LoVo (cell line): ENCODE measurements around the gene USP3.
A peak's percentile ranks its signal among the peaks of the same experiment; 100 is the strongest.

Experiments
- DNase-seq: peaks from one replicate; pipeline ENCODE4 v3.0.0-alpha.2; 2016; ENCODE audit warnings: low spot score

The USP3 gene

DNA sequence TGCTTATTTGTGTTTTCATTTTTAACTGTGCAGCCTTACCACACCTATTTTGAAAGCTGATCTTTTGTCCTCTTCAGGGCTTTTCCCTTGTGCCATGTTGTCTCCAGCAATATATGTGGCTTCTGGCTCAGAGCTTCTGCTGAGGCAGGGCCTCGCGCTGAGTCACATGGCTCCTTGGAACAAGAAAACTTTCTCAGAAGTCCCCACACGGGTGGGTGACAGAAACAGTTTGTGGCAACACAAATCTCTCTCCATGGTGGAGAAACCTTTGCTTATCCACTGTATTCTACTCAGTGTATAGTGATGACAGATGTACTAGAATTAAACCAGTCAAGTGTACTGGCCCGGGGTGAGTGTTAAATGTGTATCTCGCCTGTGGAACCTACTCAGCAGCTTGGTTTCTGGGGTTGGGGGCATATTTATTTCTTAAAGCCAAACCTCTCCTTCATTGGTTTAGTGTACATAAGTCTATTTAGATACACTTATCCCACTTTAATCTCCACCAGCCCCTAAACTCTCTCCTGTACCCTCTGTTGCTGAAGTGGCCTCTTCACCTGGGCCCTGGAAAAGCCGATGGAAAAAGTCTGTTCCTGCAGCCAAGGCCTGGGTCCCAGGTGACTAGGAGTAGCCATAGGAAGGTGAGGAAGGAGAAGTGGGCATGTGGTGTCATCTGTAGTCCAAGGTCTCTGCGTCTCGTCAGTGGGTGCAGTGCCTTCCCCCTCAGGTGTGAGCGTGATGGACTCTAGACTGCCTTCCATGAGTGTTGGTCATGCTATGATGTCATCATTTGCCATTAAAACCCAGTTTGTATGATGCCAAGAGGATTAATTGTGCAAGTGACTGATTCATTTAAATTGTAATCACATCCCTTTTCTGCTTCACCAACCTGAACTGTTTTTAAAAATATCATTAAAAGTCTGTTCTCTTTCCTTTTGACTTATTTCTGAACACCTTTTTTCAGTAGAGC is 89.6 kb downstream of the USP3 start:
- no peak for DNase-seq

DNA sequence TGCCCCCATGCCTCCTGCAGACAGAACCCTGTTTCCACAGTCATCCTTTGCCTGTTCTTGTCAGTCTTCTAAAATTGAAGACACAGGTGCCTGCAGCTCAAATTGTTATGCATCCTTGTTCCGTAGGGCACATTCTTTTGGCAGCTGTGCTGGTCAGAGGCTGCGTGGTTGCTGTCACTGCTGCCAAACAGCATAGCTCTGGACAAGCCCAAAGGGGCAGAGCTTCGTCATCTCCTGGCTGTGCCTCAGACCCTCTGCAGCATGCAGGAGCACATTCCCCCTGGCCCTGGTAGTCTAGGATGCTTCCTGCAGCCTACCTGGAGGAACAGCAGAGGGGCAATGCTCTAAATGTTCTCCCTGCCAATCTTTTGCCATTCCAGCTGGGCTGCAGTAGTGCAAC is 90.7 kb downstream of the USP3 start:
- no peak for DNase-seq

DNA sequence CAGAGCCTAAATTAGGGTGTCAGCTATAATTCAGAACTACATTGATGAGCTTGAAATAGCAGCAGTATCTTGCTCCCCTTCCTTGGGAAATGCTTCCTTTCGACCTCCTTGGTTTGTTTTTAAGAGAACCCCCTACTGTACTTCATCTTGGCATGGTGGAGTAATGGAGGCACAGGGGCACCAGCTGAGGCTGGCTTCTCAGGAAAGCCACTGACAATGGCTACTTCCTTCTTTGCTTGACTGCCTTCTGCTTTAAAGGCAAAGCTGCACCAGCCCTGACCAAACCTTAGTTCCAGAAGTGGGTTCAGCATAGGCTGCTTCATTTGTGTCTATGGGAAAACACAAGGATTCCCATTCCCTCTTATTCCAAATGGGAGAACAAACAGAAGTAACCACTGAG is 91.3 kb downstream of the USP3 start:
- DNase-seq, result no peak

DNA sequence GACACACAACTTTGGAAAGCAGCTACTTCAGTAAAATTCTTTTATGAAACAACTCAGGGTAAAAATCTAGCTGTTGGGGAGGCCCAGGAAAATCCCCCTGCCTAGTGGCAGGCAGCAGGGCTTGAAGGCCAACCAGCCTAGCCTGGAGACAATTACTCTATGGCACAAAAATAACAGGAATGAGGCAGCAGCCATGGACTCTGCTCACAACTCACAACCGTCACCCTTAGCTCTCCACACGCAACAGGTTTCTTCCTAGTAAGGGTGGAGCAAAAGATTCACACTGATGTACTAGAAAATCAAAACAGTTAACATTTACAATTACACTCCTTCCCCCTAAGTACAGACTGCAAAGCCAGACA is 92.3 kb downstream of the USP3 start:
- no peak for DNase-seq

DNA sequence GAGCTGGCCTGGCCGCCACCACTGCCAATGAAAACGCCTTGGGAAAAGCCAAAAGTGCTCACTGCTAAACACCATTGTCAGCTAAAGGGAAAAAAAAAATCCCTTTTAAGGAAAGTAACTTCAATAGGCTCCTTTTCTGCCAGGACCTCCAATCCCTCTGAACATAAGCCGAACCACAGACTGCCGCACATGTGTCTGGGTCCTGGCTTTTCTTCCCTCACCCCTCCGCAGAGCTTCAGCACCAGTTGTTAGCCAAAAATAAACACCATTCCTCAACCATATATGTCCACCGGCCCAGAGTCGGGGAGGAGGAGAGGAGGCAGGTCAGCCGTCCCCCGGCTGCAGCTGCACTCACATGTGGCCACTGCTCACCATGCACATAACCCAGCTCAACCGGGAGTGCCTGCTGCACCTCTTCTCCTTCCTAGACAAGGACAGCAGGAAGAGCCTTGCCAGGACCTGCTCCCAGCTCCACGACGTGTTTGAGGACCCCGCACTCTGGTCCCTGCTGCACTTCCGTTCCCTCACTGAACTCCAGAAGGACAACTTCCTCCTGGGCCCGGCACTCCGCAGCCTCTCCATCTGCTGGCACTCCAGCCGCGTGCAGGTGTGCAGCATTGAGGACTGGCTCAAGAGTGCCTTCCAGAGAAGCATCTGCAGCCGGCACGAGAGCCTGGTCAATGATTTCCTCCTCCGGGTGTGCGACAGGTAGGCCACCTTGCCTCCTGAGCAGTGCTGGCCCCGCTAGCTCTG is 92.8 kb downstream of the USP3 start, which contains the start of gene FBXL22:
TSS of gene FBXL22 (plus strand) at position 350 of the 753 bp plus-strand sequence. CDS start at position 356, 6 bp downstream.
- DNase-seq, result no peak

GRCh38 chr15:63597821-63598220 is 93.4 kb downstream of the USP3 start:
- DNase-seq, result no peak

DNA sequence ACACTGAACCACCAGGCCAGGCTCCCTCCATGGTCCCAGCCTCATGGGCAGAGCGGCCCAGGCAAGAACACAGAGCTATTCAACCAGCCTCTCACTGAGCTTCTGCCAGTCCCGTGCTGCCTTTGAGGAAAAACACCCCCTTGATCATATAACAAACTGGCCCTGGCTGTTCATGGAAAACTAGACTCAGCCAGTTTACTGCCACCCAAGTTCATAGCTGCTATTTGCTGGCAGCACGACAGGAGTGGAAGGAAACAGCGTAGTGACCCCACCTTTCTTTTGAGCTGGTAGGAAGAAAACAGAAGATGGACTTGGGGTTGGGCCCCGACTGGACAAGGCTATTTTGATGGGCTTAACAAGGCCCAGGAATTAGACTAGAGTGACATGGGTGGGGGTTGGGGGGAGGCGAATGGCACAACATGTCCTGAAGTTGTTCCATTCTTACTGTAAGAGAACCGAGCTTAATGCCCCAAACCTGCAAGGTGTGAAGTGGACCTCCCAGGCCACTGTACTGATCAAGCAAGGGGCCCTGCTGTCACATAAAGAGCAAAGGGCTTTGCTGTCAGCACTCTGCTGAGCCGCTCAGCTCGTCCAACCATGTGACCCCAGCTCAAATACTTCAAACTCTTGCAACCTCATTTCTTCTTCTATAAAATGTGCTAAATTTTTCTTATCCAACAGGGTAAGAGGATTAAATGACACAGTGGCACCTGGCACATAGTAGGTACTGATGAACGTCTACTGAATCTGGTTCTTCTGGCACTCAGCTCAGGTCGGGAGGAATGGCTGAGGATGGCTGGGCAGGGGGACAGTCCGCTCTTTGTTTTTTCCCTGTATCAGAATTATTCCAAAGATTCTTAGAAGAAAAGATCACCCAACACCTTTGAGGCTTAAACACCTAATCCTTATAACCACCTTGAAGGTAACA is 94.3 kb downstream of the USP3 start:
- DNase-seq, result no peak

GRCh38 chr15:63599401-63600000 is 95.1 kb downstream of the USP3 start:
- peak; percentile 56 for DNase-seq

GRCh38 chr15:63600001-63600615 is 95.7 kb downstream of the USP3 start:
- peak; percentile 23 for DNase-seq

- peak; percentile 98 for DNase-seq
Measured at GRCh38 chr15:63600616-63601025, 96.2 kb downstream of the USP3 start.

GRCh38 chr15:63601026-63601703 is 96.8 kb downstream of the USP3 start:
- peak; percentile 45 for DNase-seq

DNA sequence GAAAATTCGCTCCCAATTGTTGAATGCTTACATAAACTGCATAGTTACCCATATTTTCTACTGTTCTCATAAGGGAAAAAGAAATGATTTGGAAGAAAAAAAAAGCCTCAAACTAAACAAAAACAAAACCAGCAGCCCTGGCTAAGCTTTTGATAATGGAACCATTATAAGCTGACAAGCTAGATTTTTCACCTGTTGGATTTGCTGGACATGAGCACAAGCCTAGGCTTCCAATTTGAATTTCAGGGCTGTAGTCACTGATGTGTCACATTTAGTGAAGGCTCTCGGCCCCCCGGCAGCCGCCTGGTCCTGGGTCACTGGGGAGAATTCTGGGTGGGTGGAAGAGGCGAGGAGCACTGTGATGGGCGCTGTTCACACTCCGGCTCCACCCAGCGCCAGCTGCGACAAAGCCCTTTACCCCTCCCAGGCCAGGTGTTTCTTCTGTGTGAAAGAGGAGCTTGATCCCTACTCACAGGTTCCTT is 97.4 kb downstream of the USP3 start:
- DNase-seq, result peak; percentile 37

GRCh38 chr15:63602595-63602994 is 98.2 kb downstream of the USP3 start:
- no peak for DNase-seq

DNA sequence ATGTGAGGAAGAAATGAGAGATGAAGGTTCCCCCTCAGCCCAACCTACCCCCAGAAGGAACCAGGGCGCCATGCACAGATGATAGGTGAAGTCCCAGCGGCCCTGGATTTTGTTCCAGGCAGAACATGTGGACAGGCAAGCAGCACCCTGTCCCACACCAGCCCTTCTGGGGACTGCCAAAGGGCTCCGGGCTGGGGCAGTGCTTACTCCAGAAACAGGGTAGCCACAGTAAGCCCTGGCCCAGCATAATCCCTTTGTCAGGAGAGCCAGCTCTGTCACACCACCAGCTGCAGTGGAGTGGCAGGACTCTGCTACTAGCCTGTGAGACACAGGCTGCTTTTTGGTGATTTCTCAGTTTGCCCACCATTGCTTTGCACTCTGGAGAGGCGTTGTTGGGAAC is 99.1 kb downstream of the USP3 start:
- no peak for DNase-seq

DNA sequence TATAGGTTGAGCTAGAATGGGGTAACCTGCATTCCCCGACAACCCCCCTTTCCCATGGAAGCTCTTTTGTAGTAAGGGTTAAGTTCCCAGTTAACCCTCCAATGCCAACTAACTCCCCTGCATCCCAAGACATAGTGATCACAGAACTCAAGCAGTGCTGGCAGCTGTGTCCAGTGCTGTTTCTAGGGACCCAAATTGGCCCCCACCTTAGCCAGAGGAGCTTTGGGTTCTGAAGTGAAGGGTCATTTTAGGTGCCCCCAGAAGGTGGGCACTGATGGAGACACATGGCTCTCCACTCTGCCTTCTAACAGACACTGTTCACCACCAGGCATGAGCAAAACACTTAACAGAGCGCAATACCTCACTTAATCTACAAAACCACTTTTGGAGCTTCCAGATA is 99.9 kb downstream of the USP3 start:
- DNase-seq, result no peak

GRCh38 chr15:63605036-63605435 is 100.6 kb downstream of the USP3 start:
- no peak for DNase-seq

- DNase-seq, result no peak
Measured at GRCh38 chr15:63605816-63606215, 101.4 kb downstream of the USP3 start.

DNA sequence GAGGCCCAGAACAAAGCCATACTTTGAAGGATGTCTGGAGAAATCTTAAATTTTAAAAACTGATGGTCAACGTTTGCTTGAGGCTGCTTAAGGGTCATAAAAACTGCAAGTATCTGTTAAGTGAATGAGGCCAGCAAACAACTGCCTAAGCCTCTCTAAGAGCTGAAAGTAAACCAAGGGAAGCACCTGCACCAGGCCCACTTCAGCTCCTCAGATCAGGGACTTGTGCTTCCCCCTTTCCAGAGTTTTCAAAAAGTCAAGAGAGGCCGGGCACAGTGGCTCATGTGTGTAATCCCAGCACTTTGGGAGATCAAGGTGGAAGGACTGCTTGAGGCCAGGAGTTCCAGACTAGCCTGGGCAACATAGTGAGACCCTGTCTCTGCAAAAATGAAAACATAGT is 101.9 kb downstream of the USP3 start:
- DNase-seq, result no peak

DNA sequence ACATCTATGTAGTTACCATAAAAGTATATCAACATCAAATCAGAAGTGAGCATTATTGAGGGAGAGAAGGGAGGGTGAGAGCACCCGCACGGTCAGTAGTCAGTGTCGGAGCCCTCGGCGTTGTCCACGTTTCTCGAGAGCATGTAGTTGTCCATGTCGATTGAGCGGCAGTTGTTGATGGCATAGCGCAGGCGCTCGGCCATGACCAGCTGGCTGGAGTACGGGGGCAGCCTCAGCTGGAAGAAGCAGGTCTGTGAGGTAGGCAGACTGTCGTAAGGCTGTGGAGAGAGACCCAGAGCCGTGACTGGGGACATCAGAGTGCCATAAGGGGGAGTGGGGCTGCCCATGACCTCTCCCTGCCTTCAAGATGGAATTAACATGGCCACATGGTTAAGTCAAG is 104.6 kb downstream of the USP3 start:
- DNase-seq, result no peak

DNA sequence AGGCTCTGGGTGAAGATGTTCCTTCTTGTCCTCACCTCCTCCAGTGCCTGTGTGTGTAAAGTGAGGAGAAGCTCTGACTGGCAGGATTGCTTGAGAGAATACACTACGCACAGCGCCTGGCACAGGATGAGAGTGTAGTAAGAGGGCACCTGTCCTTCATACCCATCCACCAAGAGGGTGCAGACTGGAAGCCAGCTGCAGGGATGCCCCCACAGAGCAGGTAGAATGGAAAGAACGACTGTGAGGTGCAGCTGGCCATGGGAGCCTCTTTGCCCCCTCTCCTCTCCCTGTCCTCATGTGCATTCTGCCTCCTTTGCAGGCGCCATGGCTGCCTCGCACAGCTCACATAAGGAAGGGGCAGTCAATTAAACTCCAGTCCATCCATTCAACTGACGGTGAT is 105.1 kb downstream of the USP3 start:
- DNase-seq, result no peak
